Prostate gland (tissue), 2 donors: ENCODE results near the gene ITGB4. TPM values are rescaled to one million over a fixed set of nuclear protein-coding genes. Genes with fewer than 3 reads are reported as not detected.

Experiments
- DNase-seq: peaks from one replicate; pipeline ENCODE4 v3.0.0-alpha.2; 2019; ENCODE audit warnings: low spot score
- H3K27ac ChIP-seq, 2 donors: fragments of 200-600 bp; sonication (generic); 2 replicates each; pipeline ENCODE4 v1.5.1; 2017 to 2019
- H3K27me3 ChIP-seq: fragments of 200-600 bp; sonication (generic); replicated peaks from 2 replicates; pipeline ENCODE4 v1.5.1; 2019; ENCODE audit not compliant: insufficient read depth
- H3K36me3 ChIP-seq, 2 donors: fragments of 200-600 bp; sonication (generic); 1 replicate in 1 of 2; 2 replicates in 1 of 2; pipeline versions ENCODE4 v1.5.1 to v1.8.1; 2017 to 2019
- H3K4me1 ChIP-seq: fragments of 200-600 bp; sonication (generic); replicated peaks from 2 replicates; pipeline ENCODE4 v1.5.1; 2019
- H3K4me3 ChIP-seq, 2 donors: fragments of 200-600 bp; sonication (generic); 2 replicates each; pipeline ENCODE4 v1.5.1; 2017 to 2019
- H3K9me3 ChIP-seq: fragments of 200-600 bp; sonication (generic); 2 replicates; pipeline ENCODE4 v1.5.1; 2017
- CTCF ChIP-seq, 4 experiments: fragments of 200-600 bp in 2 of 4; fragments of 450-650 bp in 2 of 4; sonication (generic) in 2 of 4; IDR thresholded peaks; 1 replicate in 3 of 4; 2 replicates in 1 of 4; pipeline ENCODE4 v1.5.1; 2016 to 2019; ENCODE audit warnings: antibody characterized with exemption in 4 of 4, mild to moderate bottlenecking in 2 of 4, moderate library complexity in 2 of 4
- POLR2A ChIP-seq: fragments of 450-650 bp; IDR thresholded peaks from one replicate; pipeline ENCODE4 v1.6.1; 2016; ENCODE audit warnings: antibody characterized with exemption, mild to moderate bottlenecking
- POLR2AphosphoS5 ChIP-seq: sonication (generic); formaldehyde crosslinking; IDR thresholded peaks from one replicate; pipeline ENCODE4 v1.6.1; 2017; ENCODE audit warnings: antibody characterized with exemption
- WGBS: methylation state at CpG from one replicate; pipeline ENCODE4 v1.1.5; 2018; 5-methylcytosine and 5-hydroxymethylcytosine counted together
- intact Hi-C: fragments of 100-400 bp; cut with DNase I; formaldehyde crosslinking; loops from one replicate; pipeline ENCODE4 v1.14.2; 2022
- total RNA-seq, 2 donors: library from RNA; depleted of rRNA; stranded (reverse); fragments of >200 nt; gene quantifications; one replicate each; pipeline ENCODE4 v1.1.0, GENCODE V29; 2016

The ITGB4 gene
- total RNA-seq, 2 donors from 2014 or later, result 81.0 to 105 TPM

GRCh38 chr17:75773808-75774470 is 52.7 kb downstream of the ITGB4 start:
- Histone ChIP-seq H3K27me3 (no peaks in the 10 kb centered on the region), H3K9me3 (no peaks in the 10 kb centered on the region), H3K27ac (no peak overlapping the region), H3K4me3 (no peak overlapping the region), H3K4me1 (peaks cover 4% of the 10 kb centered on the region), H3K36me3 (peaks cover 2 to 11% of the 10 kb centered on the region in 2 donors)
- intact Hi-C loops, result no loop called here
- no peak for DNase-seq
- 78% methylated on average over 13 of the region's 15 CpGs for WGBS
- no peak for TF ChIP-seq POLR2AphosphoS5

GRCh38 chr17:75774471-75774990 is 53.3 kb downstream of the ITGB4 start:
- WGBS, result 84% methylated on average over 4 of the region's 4 CpGs
- Histone ChIP-seq H3K27me3 (no peaks in the 10 kb centered on the region), H3K4me3 (no peak overlapping the region), H3K27ac (no peak overlapping the region), H3K36me3 (peaks cover 2 to 12% of the 10 kb centered on the region in 2 donors), H3K9me3 (no peaks in the 10 kb centered on the region), H3K4me1 (no peaks in the 10 kb centered on the region)
- no peak for DNase-seq
- intact Hi-C loops, result no loop called here
- TF ChIP-seq POLR2AphosphoS5 (no peak), CTCF (IDR thresholded peaks at IDR 0.05) (no peak), POLR2A (no peak)

DNA sequence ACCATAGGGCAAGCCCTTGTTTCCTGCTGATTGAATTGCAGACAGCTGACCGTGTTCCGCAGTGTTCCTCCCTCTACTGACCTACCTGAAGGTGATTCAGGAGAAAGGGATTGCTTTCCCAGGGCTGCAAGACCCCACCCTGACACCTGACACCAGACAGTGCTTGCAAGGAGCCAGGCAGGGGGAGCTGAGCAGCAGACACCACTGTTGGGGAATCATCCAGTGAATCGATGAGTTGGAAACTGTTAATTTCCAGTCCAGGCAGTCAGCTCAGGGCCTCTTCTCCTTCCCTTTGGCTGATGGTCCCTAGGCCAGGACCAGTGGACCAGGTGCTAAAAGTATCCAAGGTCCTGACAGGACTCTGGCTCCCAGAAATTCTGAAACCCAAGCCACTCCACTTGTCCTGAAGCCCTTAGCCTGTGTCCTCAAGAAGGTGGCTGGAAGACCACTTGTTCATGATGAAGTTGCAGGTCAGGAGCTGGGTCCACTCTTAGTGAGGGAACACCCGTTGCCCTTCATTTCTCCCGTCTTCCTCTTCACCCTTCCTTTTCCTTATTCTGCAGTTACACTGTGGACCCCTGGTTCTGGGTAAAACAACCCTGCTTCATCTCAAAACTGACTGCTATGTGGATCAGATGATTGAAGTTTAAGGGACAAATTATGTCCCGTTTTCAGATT is 53.9 kb downstream of the ITGB4 start:
- intact Hi-C loops, result no loop called here
- TF ChIP-seq POLR2A (no peak), POLR2AphosphoS5 (no peak), CTCF (IDR thresholded peaks at IDR 0.05) (no peak)
- Histone ChIP-seq H3K27me3 (no peaks in the 10 kb centered on the region), H3K27ac (no peak overlapping the region), H3K4me3 (no peak overlapping the region), H3K9me3 (no peaks in the 10 kb centered on the region), H3K4me1 (no peaks in the 10 kb centered on the region), H3K36me3 (peaks cover 2 to 12% of the 10 kb centered on the region in 2 donors)
- DNase-seq, result no peak
- WGBS, result 56% methylated on average over 6 of the region's 6 CpGs

GRCh38 chr17:75776386-75777295 is 55.4 kb downstream of the ITGB4 start:
- Histone ChIP-seq H3K36me3 (peaks cover 2 to 12% of the 10 kb centered on the region in 2 donors), H3K4me3 (peak overlapping the region; percentile 11 to 88), H3K9me3 (no peaks in the 10 kb centered on the region), H3K27ac (peak overlapping the region; percentile 96 to 98), H3K27me3 (no peaks in the 10 kb centered on the region), H3K4me1 (no peaks in the 10 kb centered on the region)
- no peak for TF ChIP-seq CTCF (IDR thresholded peaks at IDR 0.05)
- peak; percentile 71 for TF ChIP-seq POLR2AphosphoS5
- no peak for TF ChIP-seq POLR2A
- intact Hi-C loops, result no loop called here
- no peak for DNase-seq
- 8% methylated on average over 15 of the region's 15 CpGs for WGBS
